Mesenchymal stem cell (in vitro differentiated cells and primary cell): Measurements from ENCODE around the gene GTSF1L.

ENCODE experiments used
- DNase-seq: peaks from one replicate; pipeline ENCODE4 v3.0.0-alpha.2; 2013
- H2AFZ ChIP-seq: one replicate; pipeline ENCODE4 v1.6.1; 2013; ENCODE audit warnings: low read depth, mild to moderate bottlenecking, control low read depth, inconsistent platforms, low read length, moderate library complexity
- H2AK5ac ChIP-seq: 2 replicates; pipeline ENCODE4 v1.6.1; 2013; ENCODE audit warnings: low read length, moderate library complexity, mild to moderate bottlenecking, inconsistent platforms; ENCODE audit not compliant: severe bottlenecking
- H2BK120ac ChIP-seq: one replicate; pipeline ENCODE4 v1.6.1; 2013; ENCODE audit warnings: low read depth, mild to moderate bottlenecking, inconsistent platforms, low read length, moderate library complexity
- H2BK12ac ChIP-seq, 2 experiments: one replicate each; pipeline ENCODE4 v1.6.1; 2013; ENCODE audit warnings: inconsistent platforms in 2 of 2, low read length in 2 of 2, mild to moderate bottlenecking in 2 of 2, moderate library complexity in 2 of 2, control low read depth in 1 of 2
- H2BK15ac ChIP-seq: one replicate; pipeline ENCODE4 v1.6.1; 2013; ENCODE audit warnings: mild to moderate bottlenecking, low read depth, inconsistent platforms; ENCODE audit not compliant: poor library complexity, severe bottlenecking
- H2BK5ac ChIP-seq: 2 replicates; pipeline ENCODE4 v1.6.1; 2013; ENCODE audit warnings: low read depth, mild to moderate bottlenecking, low read length, control low read depth, inconsistent platforms; ENCODE audit not compliant: poor library complexity, severe bottlenecking
- H3K14ac ChIP-seq, 2 experiments: one replicate each; pipeline ENCODE4 v1.6.1; 2013; ENCODE audit warnings: inconsistent platforms in 2 of 2, low read length in 2 of 2, control low read depth in 1 of 2, mild to moderate bottlenecking in 1 of 2, moderate library complexity in 1 of 2
- H3K18ac ChIP-seq, 2 experiments: one replicate each; pipeline ENCODE4 v1.6.1; 2013; ENCODE audit warnings: inconsistent platforms in 2 of 2, low read length in 2 of 2, control low read depth in 1 of 2, low read depth in 1 of 2, mild to moderate bottlenecking in 1 of 2
- H3K23ac ChIP-seq, 2 experiments: one replicate each; pipeline ENCODE4 v1.6.1; 2013; ENCODE audit warnings: inconsistent platforms in 2 of 2, low read length in 2 of 2, mild to moderate bottlenecking in 2 of 2, moderate library complexity in 2 of 2, control low read depth in 1 of 2
- H3K27ac ChIP-seq: 2 replicates; pipeline ENCODE4 v1.5.1; 2013; ENCODE audit warnings: mild to moderate bottlenecking, moderate library complexity, low read length, control low read depth, inconsistent platforms; ENCODE audit not compliant: poor library complexity, severe bottlenecking
- H3K27me3 ChIP-seq, 2 experiments: 2 replicates each; pipeline versions ENCODE4 v1.6.1 to v1.7.0; 2013; ENCODE audit warnings: low read length in 2 of 2, mild to moderate bottlenecking in 2 of 2, moderate library complexity in 2 of 2, control low read depth in 1 of 2, inconsistent platforms in 1 of 2; ENCODE audit not compliant: control insufficient read depth in 1 of 2, insufficient read depth in 1 of 2
- H3K36me3 ChIP-seq, 2 experiments: 2 replicates each; pipeline versions ENCODE4 v1.6.1 to v1.7.0; 2013; ENCODE audit warnings: low read length in 2 of 2, control low read depth in 1 of 2, inconsistent platforms in 1 of 2, low read depth in 1 of 2, mild to moderate bottlenecking in 1 of 2; ENCODE audit not compliant: insufficient read depth in 2 of 2, control insufficient read depth in 1 of 2
- H3K4ac ChIP-seq, 2 experiments: one replicate each; pipeline ENCODE4 v1.6.1; 2013; ENCODE audit warnings: inconsistent platforms in 2 of 2, low read length in 2 of 2, mild to moderate bottlenecking in 2 of 2, moderate library complexity in 2 of 2, control low read depth in 1 of 2, low read depth in 1 of 2
- H3K4me1 ChIP-seq: 2 replicates; pipeline ENCODE4 v1.6.1; 2013; ENCODE audit warnings: low read depth, low read length, control low read depth; ENCODE audit not compliant: control insufficient read depth, insufficient read depth
- H3K4me2 ChIP-seq: 2 replicates; pipeline ENCODE4 v1.6.1; 2013; ENCODE audit warnings: low read length, mild to moderate bottlenecking, inconsistent platforms; ENCODE audit not compliant: poor library complexity, severe bottlenecking
- H3K4me3 ChIP-seq, 2 experiments: 2 replicates each; pipeline versions ENCODE4 v1.5.1 to v1.7.0; 2013; ENCODE audit warnings: low read length in 2 of 2, mild to moderate bottlenecking in 2 of 2, control low read depth in 1 of 2, low read depth in 1 of 2; ENCODE audit not compliant: insufficient read depth in 1 of 2
- H3K79me1 ChIP-seq: replicated peaks from 2 replicates; pipeline ENCODE4 v1.6.1; 2013; ENCODE audit warnings: mild to moderate bottlenecking, control low read depth, low read length, inconsistent platforms; ENCODE audit not compliant: poor library complexity, severe bottlenecking
- H3K9ac ChIP-seq: 2 replicates; pipeline ENCODE4 v1.7.0; 2013; ENCODE audit warnings: mild to moderate bottlenecking, low read length, moderate library complexity
- H3K9me3 ChIP-seq: 2 replicates; pipeline ENCODE4 v1.7.0; 2013; ENCODE audit warnings: mild to moderate bottlenecking, low read length; ENCODE audit not compliant: control insufficient read depth
- H4K8ac ChIP-seq: one replicate; pipeline ENCODE4 v1.6.1; 2013; ENCODE audit warnings: inconsistent platforms, mild to moderate bottlenecking, low read length, moderate library complexity
- H4K91ac ChIP-seq: one replicate; pipeline ENCODE4 v1.6.1; 2013; ENCODE audit warnings: mild to moderate bottlenecking, low read length, inconsistent platforms
- WGBS: methylation state at CpG from one replicate; pipeline ENCODE4 v1.1.7; 2013; ENCODE audit warnings: mixed read lengths; 5-methylcytosine and 5-hydroxymethylcytosine counted together

GTSF1L gene

DNA sequence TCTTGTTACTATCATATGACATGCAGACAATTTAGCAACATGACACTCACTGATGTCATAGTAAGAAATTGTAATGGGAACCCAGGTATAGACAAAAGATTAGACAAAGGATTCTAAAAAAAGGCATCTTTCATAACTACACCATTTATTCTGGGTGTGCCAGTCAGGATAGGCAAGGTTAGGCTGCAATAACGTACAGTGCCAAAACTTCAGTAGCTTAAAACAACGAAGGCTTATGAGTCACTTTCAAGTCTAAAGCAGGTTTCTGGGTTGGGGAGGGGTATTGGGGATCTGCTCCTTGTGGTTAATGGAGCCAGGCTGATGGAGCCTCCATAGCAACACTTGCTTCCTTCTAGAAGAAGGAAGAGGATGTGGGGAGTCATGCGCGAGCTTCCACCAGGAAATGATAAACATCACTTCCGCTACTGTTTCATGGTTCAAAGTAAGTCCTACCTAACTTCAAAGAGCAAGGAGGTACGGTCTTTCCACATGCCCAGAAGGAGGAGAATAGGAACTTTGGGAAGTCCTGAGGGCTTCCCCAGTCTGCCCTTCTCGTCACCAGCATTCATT, 2.0 kb upstream of the GTSF1L start:
- no peak overlapping the region for H2BK15ac ChIP-seq
- no peak overlapping the region for H3K14ac ChIP-seq
- H2BK12ac ChIP-seq = no peak overlapping the region
- H2AK5ac ChIP-seq = no peak overlapping the region
- 90% methylated on average over 4 of the region's 7 CpGs for WGBS
- peaks cover 4 to 17% of the 10 kb centered on the region in 2 experiments for H3K27me3 ChIP-seq
- no peak overlapping the region for H3K4me3 ChIP-seq
- H4K8ac ChIP-seq = no peak overlapping the region
- H3K79me1 ChIP-seq = no peaks in the 10 kb centered on the region
- H3K4ac ChIP-seq = no peak overlapping the region
- no peak overlapping the region for H2AFZ ChIP-seq
- no peak overlapping the region for H4K91ac ChIP-seq
- no peak for DNase-seq
- no peak overlapping the region for H3K27ac ChIP-seq
- H3K4me1 ChIP-seq = no peaks in the 10 kb centered on the region
- no peak overlapping the region for H3K4me2 ChIP-seq
- H3K9ac ChIP-seq = no peak overlapping the region
- no peaks in the 10 kb centered on the region for H3K36me3 ChIP-seq
- H3K23ac ChIP-seq = no peak overlapping the region
- H3K9me3 ChIP-seq = no peaks in the 10 kb centered on the region
- H2BK120ac ChIP-seq = no peak overlapping the region
- no peak overlapping the region for H3K18ac ChIP-seq
- no peak overlapping the region for H2BK5ac ChIP-seq

- Histone ChIP-seq H2AK5ac (no peak overlapping the region), H3K9ac (no peak overlapping the region), H2BK5ac (no peak overlapping the region), H3K4ac (no peak overlapping the region), H2BK15ac (no peak overlapping the region), H3K27me3 (peaks cover 4 to 17% of the 10 kb centered on the region in 2 experiments), H3K4me1 (no peaks in the 10 kb centered on the region), H2AFZ (no peak overlapping the region), H3K79me1 (no peaks in the 10 kb centered on the region), H3K4me2 (no peak overlapping the region), H3K36me3 (no peaks in the 10 kb centered on the region), H3K23ac (no peak overlapping the region), H3K27ac (no peak overlapping the region), H3K9me3 (no peaks in the 10 kb centered on the region), H3K14ac (no peak overlapping the region), H4K91ac (no peak overlapping the region), H2BK12ac (no peak overlapping the region), H4K8ac (no peak overlapping the region), H3K4me3 (no peak overlapping the region), H2BK120ac (no peak overlapping the region), H3K18ac (no peak overlapping the region)
- no peak for DNase-seq
- WGBS = no CpG with 5 or more reads among the region's 1 CpG
These were observed 1.3 kb upstream of the GTSF1L start for GRCh38 chr20:43727980-43728590.

GRCh38 chr20:43726333-43726732, 469 bp downstream of the GTSF1L start:
- no peak overlapping the region for H3K27ac ChIP-seq
- no peak overlapping the region for H2AFZ ChIP-seq
- H2BK5ac ChIP-seq = no peak overlapping the region
- H3K4ac ChIP-seq = peak overlapping the region; percentile 6 to 37
- no peak overlapping the region for H2AK5ac ChIP-seq
- no peaks in the 10 kb centered on the region for H3K79me1 ChIP-seq
- no peak overlapping the region for H2BK15ac ChIP-seq
- no peak overlapping the region for H3K14ac ChIP-seq
- peak overlapping the region in 1 of 2 experiments; percentile 59 for H3K18ac ChIP-seq
- H3K23ac ChIP-seq = no peak overlapping the region
- H3K27me3 ChIP-seq = peaks cover 6 to 9% of the 10 kb centered on the region in 2 experiments
- no peak overlapping the region for H4K8ac ChIP-seq
- no peak overlapping the region for H3K4me3 ChIP-seq
- H3K9me3 ChIP-seq = no peaks in the 10 kb centered on the region
- H3K4me2 ChIP-seq = no peak overlapping the region
- 85% methylated on average over 10 of the region's 10 CpGs for WGBS
- no peak overlapping the region for H4K91ac ChIP-seq
- H3K4me1 ChIP-seq = peaks cover 4% of the 10 kb centered on the region
- no peak overlapping the region for H2BK12ac ChIP-seq
- DNase-seq = no peak
- H2BK120ac ChIP-seq = peak overlapping the region; percentile 42
- no peak overlapping the region for H3K9ac ChIP-seq
- no peaks in the 10 kb centered on the region for H3K36me3 ChIP-seq

- no peak overlapping the region for H4K91ac ChIP-seq
- H3K4me1 ChIP-seq = peaks cover 4% of the 10 kb centered on the region
- no peak overlapping the region for H3K27ac ChIP-seq
- H3K4me3 ChIP-seq = no peak overlapping the region
- no peak overlapping the region for H3K23ac ChIP-seq
- no peak overlapping the region for H3K4ac ChIP-seq
- H3K9ac ChIP-seq = no peak overlapping the region
- no peak overlapping the region for H2BK5ac ChIP-seq
- H3K36me3 ChIP-seq = no peaks in the 10 kb centered on the region
- H3K18ac ChIP-seq = no peak overlapping the region
- no peak overlapping the region for H2AFZ ChIP-seq
- H3K4me2 ChIP-seq = no peak overlapping the region
- H2BK15ac ChIP-seq = no peak overlapping the region
- no peak overlapping the region for H4K8ac ChIP-seq
- H3K9me3 ChIP-seq = no peaks in the 10 kb centered on the region
- no peaks in the 10 kb centered on the region for H3K79me1 ChIP-seq
- no peak overlapping the region for H2BK120ac ChIP-seq
- no peak overlapping the region for H2BK12ac ChIP-seq
- no peak overlapping the region for H3K14ac ChIP-seq
- H3K27me3 ChIP-seq = peaks cover 6 to 15% of the 10 kb centered on the region in 2 experiments
- no peak overlapping the region for H2AK5ac ChIP-seq
- peak; percentile 48 for DNase-seq
- 85% methylated on average over 2 of the region's 2 CpGs for WGBS
These were observed 1.1 kb downstream of the GTSF1L start for GRCh38 chr20:43725666-43726065.
